Measurements from ENCODE around the gene NPLOC4. TPM values are rescaled to one million over a fixed set of nuclear protein-coding genes. Genes with fewer than 3 reads are reported as not detected.
"Not testable (repeated sequence)": the region's sequence is repeated elsewhere in the genome, so short reads cannot be mapped to it uniquely, and the experiment has no call there.

The NPLOC4 gene
- total RNA-seq, 3 donors from 2014 or later, result 56.0 to 69.0 (median 57.8) TPM

GRCh38 chr17:81676906-81677305 lies 40.0 kb upstream of the NPLOC4 start:
- no peaks in the 10 kb centered on the region for H3K9me3 ChIP-seq
- peak overlapping the region in 1 of 3 donors; percentile 9 for H3K4me3 ChIP-seq
- intact Hi-C loops (cut with DNase I; ENCODE audit: low total_unique reads), result no loop called here
- DNase-seq (ENCODE audit: low spot score in 2 of 2), result peak in 1 of 2 donors; percentile 61
- H3K27ac ChIP-seq, result peak overlapping the region; percentile 66 to 71
- H3K4me1 ChIP-seq, result peaks cover 0 to under 1% of the 10 kb centered on the region in 2 donors
- no peaks in the 10 kb centered on the region for H3K27me3 ChIP-seq
- TF ChIP-seq POLR2A (IDR thresholded peaks at IDR 0.05) (no peak), POLR2AphosphoS5 (IDR thresholded peaks at IDR 0.05) (no peak), CTCF (IDR thresholded peaks at IDR 0.05) (no peak)
- H3K36me3 ChIP-seq, result no peaks in the 10 kb centered on the region

GRCh38 chr17:81675515-81676221 lies 38.8 kb upstream of the NPLOC4 start:
- H3K4me1 ChIP-seq; H3K36me3 ChIP-seq; H3K9me3 ChIP-seq; H3K27me3 ChIP-seq; H3K27ac ChIP-seq; intact Hi-C loops (cut with DNase I; ENCODE audit: low total_unique reads); DNase-seq (ENCODE audit: low spot score in 2 of 2): not testable (repeated sequence)
- TF ChIP-seq CTCF (IDR thresholded peaks at IDR 0.05), result peak; percentile 41 to 70 (median 67)
- H3K4me3 ChIP-seq, result peak overlapping the region in 1 of 3 donors; percentile 27

- DNase-seq (ENCODE audit: low spot score in 2 of 2), result no peak
- H3K4me3 ChIP-seq, result no peak overlapping the region
- no peak overlapping the region for H3K27ac ChIP-seq
- no peaks in the 10 kb centered on the region for H3K27me3 ChIP-seq
- H3K4me1 ChIP-seq, result no peaks in the 10 kb centered on the region
- no peaks in the 10 kb centered on the region for H3K36me3 ChIP-seq
- intact Hi-C loops (cut with DNase I; ENCODE audit: low total_unique reads), result no loop called here
- H3K9me3 ChIP-seq, result no peaks in the 10 kb centered on the region
- no peak for TF ChIP-seq CTCF (IDR thresholded peaks at IDR 0.05)
- TF ChIP-seq POLR2AphosphoS5 (IDR thresholded peaks at IDR 0.05), result no peak
- TF ChIP-seq POLR2A (IDR thresholded peaks at IDR 0.05), result no peak
Measured at GRCh38 chr17:81673561-81674258, 36.8 kb upstream of the NPLOC4 start.

GRCh38 chr17:81672954-81673353 lies 36.0 kb upstream of the NPLOC4 start:
- no peak for TF ChIP-seq POLR2A (IDR thresholded peaks at IDR 0.05)
- TF ChIP-seq POLR2AphosphoS5 (IDR thresholded peaks at IDR 0.05), result no peak
- TF ChIP-seq CTCF (IDR thresholded peaks at IDR 0.05), result no peak

GRCh38 chr17:81672504-81672903 lies 35.6 kb upstream of the NPLOC4 start:
- no peak for DNase-seq (ENCODE audit: low spot score in 2 of 2)
- no peak overlapping the region for H3K4me3 ChIP-seq
- TF ChIP-seq POLR2AphosphoS5 (IDR thresholded peaks at IDR 0.05) (no peak), POLR2A (IDR thresholded peaks at IDR 0.05) (no peak)
- no peaks in the 10 kb centered on the region for H3K36me3 ChIP-seq
- no peaks in the 10 kb centered on the region for H3K27me3 ChIP-seq
- H3K4me1 ChIP-seq, result peaks cover 0 to 4% of the 10 kb centered on the region in 2 donors
- H3K27ac ChIP-seq, result no peak overlapping the region
- intact Hi-C loops (cut with DNase I; ENCODE audit: low total_unique reads), result no loop called here
- no peaks in the 10 kb centered on the region for H3K9me3 ChIP-seq

More at GRCh38 chr17:81672954-81673353, 36.0 kb upstream of the NPLOC4 start:
- Histone ChIP-seq H3K36me3 (no peaks in the 10 kb centered on the region), H3K27ac (no peak overlapping the region), H3K9me3 (no peaks in the 10 kb centered on the region), H3K4me3 (no peak overlapping the region), H3K4me1 (no peaks in the 10 kb centered on the region), H3K27me3 (no peaks in the 10 kb centered on the region)
- DNase-seq (ENCODE audit: low spot score in 2 of 2), result no peak
- intact Hi-C loops (cut with DNase I; ENCODE audit: low total_unique reads), result no loop called here
